WTC11 (cell line): ENCODE results near the gene GNB5. TPM values are rescaled to one million over a fixed set of nuclear protein-coding genes. Genes with fewer than 3 reads are reported as not detected.

Source experiments
- ATAC-seq: fragments of 200-7000 bp; cut with Tn5 transposase; 2 replicates; pipeline ENCODE4 v1.10.0; 2021; ENCODE audit warnings: mild to moderate bottlenecking, moderate library complexity
- CTCF ChIA-PET: fragments of 300-600 bp; sonication (Branson Sonifier 250); formaldehyde crosslinking; loops from one replicate; lab custom pipeline; 2021; ENCODE audit warnings: antibody characterized with exemption; lab: Charles Lee
- POLR2A ChIA-PET: fragments of 350-600 bp; sonication (Branson Sonifier 250); formaldehyde crosslinking; loops from one replicate; lab custom pipeline; 2021; ENCODE audit warnings: antibody characterized with exemption; lab: Charles Lee
- DNase-seq: peaks from one replicate; pipeline ENCODE4 v3.0.0; 2021; ENCODE audit warnings: low spot score
- H3K27ac Mint-ChIP-seq: 2 replicates; pipeline ENCODE4 v1.8.0; 2021; ENCODE audit warnings: mixed read lengths
- H3K27me3 Mint-ChIP-seq: 2 replicates; pipeline ENCODE4 v1.8.0; 2021; ENCODE audit warnings: low read depth, mild to moderate bottlenecking, moderate library complexity, mixed read lengths
- H3K36me3 Mint-ChIP-seq: 2 replicates; pipeline ENCODE4 v1.8.0; 2021; ENCODE audit warnings: mixed read lengths
- H3K4me1 Mint-ChIP-seq: 2 replicates; pipeline ENCODE4 v1.8.0; 2022; ENCODE audit warnings: mixed read lengths
- H3K4me3 Mint-ChIP-seq: 2 replicates; pipeline ENCODE4 v1.8.0; 2021; ENCODE audit warnings: mild to moderate bottlenecking, moderate library complexity, mixed read lengths
- H3K9me3 Mint-ChIP-seq: 2 replicates; pipeline ENCODE4 v1.8.0; 2021; ENCODE audit warnings: mixed read lengths
- AFF4 ChIP-seq: sonication (generic); formaldehyde crosslinking; IDR thresholded peaks from 2 replicates; pipeline ENCODE4 v1.8.1; 2023; ENCODE audit warnings: mild to moderate bottlenecking, missing genetic modification reagents, borderline replicate concordance
- CBFB ChIP-seq: sonication (generic); formaldehyde crosslinking; IDR thresholded peaks from 2 replicates; pipeline ENCODE4 v1.8.1; 2022; ENCODE audit warnings: mild to moderate bottlenecking, low read depth, missing genetic modification reagents
- E2F1 ChIP-seq: sonication (generic); formaldehyde crosslinking; IDR thresholded peaks from 2 replicates; pipeline ENCODE4 v1.8.0; 2022; ENCODE audit warnings: mild to moderate bottlenecking, missing genetic modification reagents
- ETV6 ChIP-seq: sonication (generic); formaldehyde crosslinking; IDR thresholded peaks from 2 replicates; pipeline ENCODE4 v1.8.1; 2022; ENCODE audit warnings: mild to moderate bottlenecking, missing genetic modification reagents
- JUN ChIP-seq: sonication (generic); formaldehyde crosslinking; IDR thresholded peaks from 2 replicates; pipeline ENCODE4 v1.8.0; 2023; ENCODE audit warnings: mild to moderate bottlenecking, missing genetic modification reagents
- MXD4 ChIP-seq: fragments of 250-450 bp; sonication (Bioruptor Pico); IDR thresholded peaks from 2 replicates; pipeline ENCODE4 v1.8.0; 2021; ENCODE audit warnings: mild to moderate bottlenecking, moderate library complexity, borderline replicate concordance
- PRDM15 ChIP-seq: sonication (generic); formaldehyde crosslinking; IDR thresholded peaks from 2 replicates; pipeline ENCODE4 v1.8.0; 2022; ENCODE audit warnings: missing genetic modification reagents
- RORB ChIP-seq: fragments of 250-450 bp; sonication (Bioruptor Pico); IDR thresholded peaks from 2 replicates; pipeline ENCODE4 v1.9.0; 2021; ENCODE audit warnings: mild to moderate bottlenecking
- TCF7 ChIP-seq: sonication (generic); formaldehyde crosslinking; IDR thresholded peaks from 2 replicates; pipeline ENCODE4 v1.8.0; 2022; ENCODE audit warnings: mild to moderate bottlenecking, low read depth, missing genetic modification reagents, moderate library complexity
- ZBTB43 ChIP-seq: sonication (generic); formaldehyde crosslinking; IDR thresholded peaks from 2 replicates; pipeline ENCODE4 v1.8.1; 2023; ENCODE audit warnings: mild to moderate bottlenecking, missing genetic modification reagents
- ZNF121 ChIP-seq: sonication (generic); formaldehyde crosslinking; IDR thresholded peaks from 2 replicates; pipeline ENCODE4 v1.8.0; 2023; ENCODE audit warnings: missing genetic modification reagents
- ZNF232 ChIP-seq: sonication (generic); formaldehyde crosslinking; IDR thresholded peaks from 2 replicates; pipeline ENCODE4 v1.8.0; 2022; ENCODE audit warnings: mild to moderate bottlenecking, missing genetic modification reagents
- ZNF263 ChIP-seq: sonication (generic); formaldehyde crosslinking; IDR thresholded peaks from 2 replicates; pipeline ENCODE4 v1.8.1; 2022; ENCODE audit warnings: low read depth, mild to moderate bottlenecking, moderate library complexity, missing genetic modification reagents
- ZNF512 ChIP-seq: sonication (generic); formaldehyde crosslinking; IDR thresholded peaks from 2 replicates; pipeline ENCODE4 v1.8.1; 2022; ENCODE audit warnings: missing genetic modification reagents, borderline replicate concordance
- total RNA-seq: library from RNA; stranded (reverse); gene quantifications from 3 replicates; pipeline ENCODE4 v1.2.3, GENCODE V29; 2021
- TF ChIP-seq, protein P1 (sequence below): sonication (generic); formaldehyde crosslinking; IDR thresholded peaks from 2 replicates; pipeline ENCODE4 v1.8.1; 2023; ENCODE audit warnings: mild to moderate bottlenecking, missing genetic modification reagents

The GNB5 gene
- total RNA-seq, 1 experiment from 2014 or later = 37.0 TPM

DNA sequence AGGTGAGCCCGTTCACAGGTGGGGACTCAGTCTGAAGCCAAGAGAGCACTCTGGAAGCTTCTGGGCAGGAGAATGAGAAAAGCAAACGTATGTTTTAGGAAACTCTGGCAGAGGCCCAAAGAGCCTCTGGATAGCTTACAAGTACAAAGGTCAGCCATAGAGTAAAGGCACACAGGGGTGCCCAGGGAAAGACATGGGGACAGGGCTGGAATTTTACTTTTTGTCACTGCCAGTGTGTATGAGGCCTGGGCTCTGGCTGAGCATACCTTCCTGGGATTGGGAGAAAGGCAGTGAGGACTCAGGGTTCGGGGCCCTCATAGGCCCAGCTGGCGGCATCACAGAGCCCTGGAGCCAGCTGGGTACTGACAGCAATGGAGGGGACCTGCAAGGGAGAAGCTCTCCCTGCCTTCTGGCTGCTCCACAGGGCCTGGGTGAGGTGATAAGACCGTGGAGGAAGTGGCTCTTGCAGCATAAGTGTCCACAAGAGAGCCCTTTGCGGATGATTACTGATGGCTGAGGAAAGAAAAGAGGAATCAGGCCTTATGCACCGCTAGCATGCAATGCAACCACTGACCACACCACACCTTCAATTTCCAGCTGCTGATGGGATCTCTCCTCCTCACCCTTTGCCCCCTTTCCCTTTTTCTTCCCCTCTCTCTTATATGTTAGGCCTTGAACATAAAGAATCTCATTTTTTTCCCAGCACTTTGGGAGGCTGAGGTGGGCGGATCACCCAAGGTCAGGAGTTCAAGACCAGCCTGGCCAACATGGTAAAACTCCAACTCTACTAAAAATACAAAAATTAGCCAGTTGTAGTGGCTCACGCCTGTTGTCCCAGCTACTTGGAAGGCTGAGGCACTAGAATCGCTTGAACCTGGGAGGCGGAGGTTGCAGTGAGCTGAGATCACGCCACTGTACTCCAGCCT lies 53.5 kb downstream of the GNB5 start:
- Mint-ChIP-seq H3K9me3 (no peaks in the 10 kb centered on the region), H3K4me3 (no peak overlapping the region), H3K27ac (no peak overlapping the region), H3K27me3 (no peaks in the 10 kb centered on the region), H3K4me1 (peaks cover 10% of the 10 kb centered on the region), H3K36me3 (peaks cover 14% of the 10 kb centered on the region)
- ATAC-seq (no peak), DNase-seq (no peak)
- TF ChIP-seq E2F1 (CRISPR knock-in tag) = no peak
- TF ChIP-seq PRDM15 (CRISPR knock-in tag) = no peak
- TF ChIP-seq TCF7 (CRISPR knock-in tag) = no peak
- TF ChIP-seq ZNF121 (CRISPR knock-in tag) = no peak
- no peak for TF ChIP-seq AFF4 (CRISPR knock-in tag)
- TF ChIP-seq ZNF232 (CRISPR knock-in tag) = no peak
- no peak for TF ChIP-seq RORB
- TF ChIP-seq, protein P1, sequence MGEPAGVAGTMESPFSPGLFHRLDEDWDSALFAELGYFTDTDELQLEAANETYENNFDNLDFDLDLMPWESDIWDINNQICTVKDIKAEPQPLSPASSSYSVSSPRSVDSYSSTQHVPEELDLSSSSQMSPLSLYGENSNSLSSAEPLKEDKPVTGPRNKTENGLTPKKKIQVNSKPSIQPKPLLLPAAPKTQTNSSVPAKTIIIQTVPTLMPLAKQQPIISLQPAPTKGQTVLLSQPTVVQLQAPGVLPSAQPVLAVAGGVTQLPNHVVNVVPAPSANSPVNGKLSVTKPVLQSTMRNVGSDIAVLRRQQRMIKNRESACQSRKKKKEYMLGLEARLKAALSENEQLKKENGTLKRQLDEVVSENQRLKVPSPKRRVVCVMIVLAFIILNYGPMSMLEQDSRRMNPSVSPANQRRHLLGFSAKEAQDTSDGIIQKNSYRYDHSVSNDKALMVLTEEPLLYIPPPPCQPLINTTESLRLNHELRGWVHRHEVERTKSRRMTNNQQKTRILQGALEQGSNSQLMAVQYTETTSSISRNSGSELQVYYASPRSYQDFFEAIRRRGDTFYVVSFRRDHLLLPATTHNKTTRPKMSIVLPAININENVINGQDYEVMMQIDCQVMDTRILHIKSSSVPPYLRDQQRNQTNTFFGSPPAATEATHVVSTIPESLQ (CRISPR knock-in tag) = no peak
- no peak for TF ChIP-seq MXD4
- no peak for TF ChIP-seq ZBTB43
- no peak for TF ChIP-seq ZNF512 (CRISPR knock-in tag)
- TF ChIP-seq ZNF263 (CRISPR knock-in tag) = no peak
- no peak for TF ChIP-seq CBFB
- TF ChIP-seq JUN (CRISPR knock-in tag) = no peak
- no peak for TF ChIP-seq ETV6 (CRISPR knock-in tag)
- ChIA-PET POLR2A (no interaction called here), CTCF (interaction anchor here (0.5 to 1.0 kb wide), 5 partner anchors 19 to 1005 kb away, joined by 3 to 6 read pairs (median 4); no protein-coding TSS in a partner anchor)
